ENCODE data around the gene HOXC4. TPM values are rescaled to one million over a fixed set of nuclear protein-coding genes. Genes with fewer than 3 reads are reported as not detected.

Gene HOXC4
- total and polyA plus RNA-seq, 10 of the 15 experiments (the other 5 are each of a cell fraction or from before 2014, with no cell fraction given), result 1.0 to 11.4 (median 4.2) TPM

GRCh38 chr12:54052438-54053002 is 1.1 kb upstream of the HOXC4 start:
- ChIA-PET RAD21 (ENCODE audit: unreplicated experiment) (interaction anchor here (0.7 to 6.0 kb wide), 14 partner anchors 8 to 296 kb away, joined by 3 to 56 read pairs (median 6); partner anchors contain the start of genes HOXC5 and SMUG1), CTCF (interaction anchor here (0.9 to 6.7 kb wide), 15 partner anchors 11 to 168 kb away, joined by 3 to 86 read pairs (median 7); partner anchors contain the start of genes HOXC5, HOXC6 and SMUG1), SMC1A (ENCODE audit: uncharacterized antibody, unreplicated experiment) (interaction anchor here (0.6 to 4.6 kb wide), 16 partner anchors 11 to 309 kb away, joined by 3 to 37 read pairs (median 4); partner anchors contain the start of genes HOXC5, HOXC6 and SMUG1), POLR2A (interaction anchor here (0.7 to 3.7 kb wide), 12 partner anchors 11 to 415 kb away, joined by 3 to 24 read pairs (median 4); partner anchors contain the start of genes CBX5, COPZ1, HNRNPA1 and SMUG1)
- H3K9me3 ChIP-seq (replicated peaks; ENCODE audit: control insufficient read depth, insufficient read depth, low read length), result no peaks in the 10 kb centered on the region
- peak; percentile 14; the same call in 2 of the 3 replicates for ATAC-seq
- H3K9ac ChIP-seq (ENCODE audit: control insufficient read depth, insufficient read depth, low read length), result peak overlapping the region; percentile 93
- TSS peak; percentile 92 for BruUV-seq (replicated peaks)
- H3K27me3 ChIP-seq (replicated peaks in 1 of 2; ENCODE audit: control insufficient read depth in 2 of 2, insufficient read depth in 2 of 2, low read length in 1 of 2), result peaks cover 0 to 4% of the 10 kb centered on the region in 2 experiments; a peak in 3 of 4 replicates
- H4K20me1 ChIP-seq (ENCODE audit: control insufficient read depth, insufficient read depth), result no peaks in the 10 kb centered on the region
- H3K4me1 ChIP-seq (ENCODE audit: control insufficient read depth, insufficient read depth, low read length), result peaks cover 22% of the 10 kb centered on the region
- H3K36me3 ChIP-seq (ENCODE audit: control insufficient read depth in 2 of 2, insufficient read depth in 2 of 2, low read length in 1 of 2), result no peaks in the 10 kb centered on the region
- 42% methylated on average over 10 of the region's 10 CpGs for WGBS (ENCODE audit: insufficient coverage, insufficient replicate concordance, low lambda C conversion rate, missing lambda C conversion rate)
- peak overlapping the region; percentile 84 for H3K4me3 ChIP-seq
- peak overlapping the region; percentile 80 for H3K4me2 ChIP-seq (ENCODE audit: control insufficient read depth, insufficient read depth)
- peak overlapping the region; percentile 21; the same call in 1 of the 2 replicates for H2AFZ ChIP-seq (ENCODE audit: control insufficient read depth, low read depth, low read length)
- no peak for DNase-seq (ENCODE audit: low read depth, low spot score)
- in situ Hi-C loops (cut with MboI), result no loop called here
- peak overlapping the region; percentile 89 for H3K27ac ChIP-seq (ENCODE audit: control insufficient read depth, insufficient read depth)
- peaks cover 14% of the 10 kb centered on the region for H3K79me2 ChIP-seq (ENCODE audit: control insufficient read depth, insufficient read depth, low read length)
- intact Hi-C loops (cut with micrococcal nuclease; ENCODE audit: unreplicated experiment), result loop anchor here (1.0 kb wide), 1 partner anchor 34 kb away; no protein-coding TSS in a partner anchor
- FAIRE-seq, result no peak
- TF ChIP-seq ZZZ3 (IDR thresholded peaks at IDR 0.05; ENCODE audit: control insufficient read depth, insufficient read length, low read depth) (no peak), ZBTB33 (IDR thresholded peaks at IDR 0.05) (no peak), EZH2 (IDR thresholded peaks at IDR 0.05; ENCODE audit: borderline replicate concordance, control insufficient read depth, low read depth, low read length) (no peak), MEF2A (IDR thresholded peaks at IDR 0.05; ENCODE audit: insufficient read depth, low read depth, low read length) (no peak), MAX (IDR thresholded peaks at IDR 0.05; ENCODE audit: low read depth, low read length) (no peak), SREBF2 (IDR thresholded peaks at IDR 0.05; ENCODE audit: low read length) (no peak), BHLHE40 (IDR thresholded peaks at IDR 0.05; ENCODE audit: borderline replicate concordance in 1 of 2, low read depth in 2 of 2, low read length in 1 of 2) (no peak), IRF4 (IDR thresholded peaks at IDR 0.05; ENCODE audit: low read depth, low read length) (no peak), HCFC1 (IDR thresholded peaks at IDR 0.05; ENCODE audit: low read length) (no peak), RBBP5 (conservative IDR thresholded peaks at IDR 0.05) (no peak), IRF3 (IDR thresholded peaks at IDR 0.05) (no peak), TCF7 (IDR thresholded peaks at IDR 0.05; ENCODE audit: borderline replicate concordance) (no peak), SREBF1 (IDR thresholded peaks at IDR 0.05; ENCODE audit: low read length) (no peak), E4F1 (IDR thresholded peaks at IDR 0.05; ENCODE audit: borderline replicate concordance, partially characterized antibody) (no peak)

All from GM12878 (cell line).